ENCODE results near the gene LGI4. TPM values are rescaled to one million over a fixed set of nuclear protein-coding genes. Genes with fewer than 3 reads are reported as not detected.
A peak's percentile ranks its signal among the peaks of the same experiment; 100 is the strongest.

Gene LGI4
- total and polyA plus RNA-seq, 11 donors, result 2.2 to 15.1 (median 6.0) TPM

DNA sequence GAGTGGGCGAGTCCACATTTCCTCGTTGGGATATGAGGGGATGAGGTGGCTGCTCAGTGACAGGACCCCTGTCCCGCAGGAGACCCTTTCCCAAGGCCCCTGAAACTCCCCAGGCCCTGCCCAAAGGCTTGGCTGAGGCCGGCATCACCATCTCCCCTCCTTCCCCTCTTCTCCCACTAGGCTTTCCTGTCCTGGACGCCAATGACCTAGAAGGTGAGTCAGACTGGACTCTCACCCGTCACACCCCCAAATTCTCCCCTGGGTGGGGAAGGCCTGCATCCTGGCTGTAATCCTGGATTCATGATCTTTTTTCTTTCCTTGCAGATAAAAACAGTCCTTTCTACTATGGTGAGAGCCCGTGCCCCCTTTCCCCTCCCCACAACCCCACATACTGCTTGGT is 14.0 kb downstream of the LGI4 start:
- no peak for TF ChIP-seq POLR2A (IDR thresholded peaks at IDR 0.05)
- TF ChIP-seq, protein P1, sequence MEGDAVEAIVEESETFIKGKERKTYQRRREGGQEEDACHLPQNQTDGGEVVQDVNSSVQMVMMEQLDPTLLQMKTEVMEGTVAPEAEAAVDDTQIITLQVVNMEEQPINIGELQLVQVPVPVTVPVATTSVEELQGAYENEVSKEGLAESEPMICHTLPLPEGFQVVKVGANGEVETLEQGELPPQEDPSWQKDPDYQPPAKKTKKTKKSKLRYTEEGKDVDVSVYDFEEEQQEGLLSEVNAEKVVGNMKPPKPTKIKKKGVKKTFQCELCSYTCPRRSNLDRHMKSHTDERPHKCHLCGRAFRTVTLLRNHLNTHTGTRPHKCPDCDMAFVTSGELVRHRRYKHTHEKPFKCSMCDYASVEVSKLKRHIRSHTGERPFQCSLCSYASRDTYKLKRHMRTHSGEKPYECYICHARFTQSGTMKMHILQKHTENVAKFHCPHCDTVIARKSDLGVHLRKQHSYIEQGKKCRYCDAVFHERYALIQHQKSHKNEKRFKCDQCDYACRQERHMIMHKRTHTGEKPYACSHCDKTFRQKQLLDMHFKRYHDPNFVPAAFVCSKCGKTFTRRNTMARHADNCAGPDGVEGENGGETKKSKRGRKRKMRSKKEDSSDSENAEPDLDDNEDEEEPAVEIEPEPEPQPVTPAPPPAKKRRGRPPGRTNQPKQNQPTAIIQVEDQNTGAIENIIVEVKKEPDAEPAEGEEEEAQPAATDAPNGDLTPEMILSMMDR (IDR thresholded peaks at IDR 0.05), result no peak
- intact Hi-C loops (cut with DNase I), result no loop called here
- 72 to 86% (median 85%) methylated on average over 7 of the region's 7 CpGs for WGBS, 4 donors
- Histone ChIP-seq H3K4me3 (no peak overlapping the region), H3K36me3 (no peaks in the 10 kb centered on the region), H3K27me3 (no peaks in the 10 kb centered on the region), H3K4me1 (peaks cover 0 to 46% (median 12%) of the 10 kb centered on the region in 12 donors), H3K27ac (peak overlapping the region in 2 of 12 donors; percentile 18 to 29), H3K9me3 (no peaks in the 10 kb centered on the region)
- DNase-seq (no peak), ATAC-seq (no peak)

DNA sequence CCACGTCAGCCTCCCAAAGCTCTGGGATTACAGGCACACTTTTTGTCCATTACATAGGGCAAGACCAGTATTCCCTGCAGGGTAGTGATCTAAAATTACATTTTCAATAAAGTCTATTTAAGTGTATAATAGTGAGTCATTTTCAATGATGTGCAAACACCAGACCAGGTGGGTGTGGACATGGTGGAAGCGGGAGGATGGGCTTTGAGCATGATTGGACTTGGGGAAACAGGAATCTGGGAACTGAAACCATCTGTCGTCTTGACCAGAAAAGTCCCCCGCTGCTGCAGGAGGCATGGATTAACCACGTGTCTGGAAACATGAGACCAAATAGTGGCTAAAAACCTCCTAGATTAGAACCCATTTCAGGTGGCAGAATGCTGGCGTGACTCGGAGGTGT is 14.4 kb downstream of the LGI4 start:
- peaks cover 0 to 43% (median 12%) of the 10 kb centered on the region in 12 donors for H3K4me1 ChIP-seq
- WGBS, 4 donors, result 69 to 77% (median 70%) methylated on average over 7 of the region's 7 CpGs

DNA sequence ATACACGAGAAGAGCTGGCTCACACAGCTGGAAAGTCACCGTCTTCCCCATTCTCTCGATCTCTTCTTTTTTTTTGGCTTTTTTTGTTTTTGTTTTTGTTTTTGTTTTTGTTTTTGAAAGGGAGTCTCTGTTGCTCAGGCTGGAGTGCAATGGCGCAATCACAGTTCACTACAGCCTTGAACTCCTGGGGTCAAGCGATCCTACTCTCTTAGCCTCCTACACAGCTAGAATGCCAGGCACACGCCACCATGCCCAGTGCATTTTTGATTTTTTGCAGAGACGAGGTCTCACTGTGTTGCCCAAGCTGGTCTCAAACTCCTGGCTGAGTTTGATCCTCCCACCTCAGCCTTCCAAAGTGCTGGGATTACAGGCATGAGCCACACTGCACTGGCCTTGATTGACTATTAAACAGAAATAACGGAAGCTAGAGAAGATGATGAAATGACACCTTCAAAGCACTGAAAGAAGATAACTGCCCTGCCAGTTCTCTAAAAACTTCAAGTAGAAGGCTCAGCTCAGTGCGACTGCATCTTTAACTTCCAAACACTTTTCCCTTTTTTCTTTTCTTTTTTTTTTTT is 15.2 kb downstream of the LGI4 start:
- Histone ChIP-seq H3K27ac (peak overlapping the region in 2 of 12 donors; percentile 30 to 57), H3K36me3 (no peaks in the 10 kb centered on the region), H3K27me3 (no peaks in the 10 kb centered on the region), H3K4me3 (no peak overlapping the region), H3K4me1 (peaks cover 0 to 43% (median 10%) of the 10 kb centered on the region in 12 donors), H3K9me3 (no peaks in the 10 kb centered on the region)
- 86 to 90% (median 87%) methylated on average over 9 of the region's 9 CpGs for WGBS, 4 donors
- TF ChIP-seq POLR2A (IDR thresholded peaks at IDR 0.05), result no peak
- TF ChIP-seq, protein P1 (IDR thresholded peaks at IDR 0.05), result no peak
- DNase-seq, result no peak
- intact Hi-C loops (cut with DNase I), result no loop called here
- ATAC-seq, result no peak

More for the DNA sequence above, 14.4 kb downstream of the LGI4 start:
- DNase-seq (peak in 1 of 5 donors; percentile 39), ATAC-seq (peak in 1 of 4 donors; percentile 2)
- H3K27ac ChIP-seq, result peak overlapping the region in 2 of 12 donors; percentile 18 to 29
- no peaks in the 10 kb centered on the region for H3K27me3 ChIP-seq
- no peaks in the 10 kb centered on the region for H3K36me3 ChIP-seq
- H3K4me3 ChIP-seq, result no peak overlapping the region
- intact Hi-C loops (cut with DNase I), result no loop called here
- TF ChIP-seq, protein P1 (IDR thresholded peaks at IDR 0.05), result no peak
- no peak for TF ChIP-seq POLR2A (IDR thresholded peaks at IDR 0.05)
- no peaks in the 10 kb centered on the region for H3K9me3 ChIP-seq

DNA sequence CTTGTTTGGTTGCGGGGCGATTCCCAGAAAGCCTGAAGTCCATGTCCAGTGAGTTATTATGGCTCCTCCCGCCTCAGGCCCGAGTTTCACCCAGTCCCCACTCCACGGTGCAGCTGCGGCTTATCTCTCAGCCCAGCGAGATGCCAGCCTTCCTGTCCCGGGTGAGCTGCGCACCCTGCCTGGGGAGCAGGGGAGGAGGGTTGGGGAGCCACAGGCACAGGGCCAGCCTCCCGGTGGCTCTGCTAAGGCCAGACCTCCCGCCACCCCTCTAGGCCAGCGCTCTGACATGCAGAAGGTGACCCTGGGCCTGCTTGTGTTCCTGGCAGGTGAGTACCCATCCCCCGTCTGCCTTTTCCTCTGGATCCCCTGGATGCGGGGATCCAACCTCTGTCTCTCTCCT is 15.8 kb downstream of the LGI4 start:
- Histone ChIP-seq H3K27me3 (no peaks in the 10 kb centered on the region), H3K27ac (peak overlapping the region in 2 of 12 donors; percentile 11 to 57), H3K36me3 (no peaks in the 10 kb centered on the region), H3K4me3 (no peak overlapping the region), H3K4me1 (peaks cover 0 to 47% (median 12%) of the 10 kb centered on the region in 12 donors), H3K9me3 (no peaks in the 10 kb centered on the region)
- intact Hi-C loops (cut with DNase I), result no loop called here
- ATAC-seq (no peak), DNase-seq (no peak)
- no peak for TF ChIP-seq POLR2A (IDR thresholded peaks at IDR 0.05)
- TF ChIP-seq, protein P1 (IDR thresholded peaks at IDR 0.05), result no peak
- WGBS, 4 donors, result 64 to 81% (median 74%) methylated on average over 10 to 14 of the region's 14 CpGs
